Neural cell (in vitro differentiated cells): ENCODE results near the gene ETNK1.

Experiments used
- EP300 ChIP-seq: fragments of 450-650 bp; conservative IDR thresholded peaks from 2 replicates; pipeline ENCODE4 v1.6.1; 2014; ENCODE audit warnings: antibody characterized with exemption, mild to moderate bottlenecking, moderate library complexity; ENCODE audit not compliant: poor library complexity, severe bottlenecking
- MXI1 ChIP-seq: fragments of 450-650 bp; conservative IDR thresholded peaks from 2 replicates; pipeline ENCODE4 v1.6.1; 2014; ENCODE audit warnings: antibody characterized with exemption, mild to moderate bottlenecking; ENCODE audit not compliant: poor library complexity, severe bottlenecking
- POLR2AphosphoS5 ChIP-seq: IDR thresholded peaks from 2 replicates; pipeline ENCODE4 v1.6.1; 2012
- RAD21 ChIP-seq: fragments of 450-650 bp; conservative IDR thresholded peaks from 2 replicates; pipeline ENCODE4 v1.6.1; 2014; ENCODE audit warnings: antibody characterized with exemption, mild to moderate bottlenecking, moderate library complexity
- SMC3 ChIP-seq: fragments of 450-650 bp; conservative IDR thresholded peaks from 2 replicates; pipeline ENCODE4 v1.6.1; 2014; ENCODE audit warnings: antibody characterized with exemption, mild to moderate bottlenecking, moderate library complexity; ENCODE audit not compliant: poor library complexity
- TAF1 ChIP-seq: IDR thresholded peaks from 2 replicates; pipeline ENCODE4 v1.6.1; 2012; ENCODE audit warnings: low read depth
- TF ChIP-seq, protein P1 (sequence below): fragments of 450-650 bp; IDR thresholded peaks from 2 replicates; pipeline ENCODE4 v1.5.1; 2014; ENCODE audit warnings: antibody characterized with exemption, mild to moderate bottlenecking, moderate library complexity; ENCODE audit not compliant: poor library complexity, severe bottlenecking
- TF ChIP-seq, protein P2 (sequence below): IDR thresholded peaks from 2 replicates; pipeline ENCODE4 v1.6.1; 2012; ENCODE audit warnings: borderline replicate concordance

DNA sequence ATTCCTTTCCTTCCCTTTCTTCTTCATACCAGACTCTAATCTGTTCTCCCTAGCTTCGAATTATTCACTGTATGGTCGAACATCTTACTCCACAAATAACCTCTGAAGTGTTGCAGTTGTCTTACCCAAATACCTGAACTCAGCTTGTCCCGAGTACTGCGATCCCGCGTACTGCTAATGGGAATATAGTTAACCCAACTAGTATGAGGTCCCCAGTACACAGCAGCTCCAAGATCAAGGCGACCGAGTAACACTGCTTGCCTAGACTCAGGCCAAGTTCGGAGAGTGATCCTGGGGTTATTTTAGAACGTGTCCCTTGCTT lies 462 bp upstream of the ETNK1 start:
- TF ChIP-seq EP300 (no peak), SMC3 (no peak), POLR2AphosphoS5 (no peak), MXI1 (no peak), TAF1 (no peak), RAD21 (no peak)
- TF ChIP-seq, protein P1, sequence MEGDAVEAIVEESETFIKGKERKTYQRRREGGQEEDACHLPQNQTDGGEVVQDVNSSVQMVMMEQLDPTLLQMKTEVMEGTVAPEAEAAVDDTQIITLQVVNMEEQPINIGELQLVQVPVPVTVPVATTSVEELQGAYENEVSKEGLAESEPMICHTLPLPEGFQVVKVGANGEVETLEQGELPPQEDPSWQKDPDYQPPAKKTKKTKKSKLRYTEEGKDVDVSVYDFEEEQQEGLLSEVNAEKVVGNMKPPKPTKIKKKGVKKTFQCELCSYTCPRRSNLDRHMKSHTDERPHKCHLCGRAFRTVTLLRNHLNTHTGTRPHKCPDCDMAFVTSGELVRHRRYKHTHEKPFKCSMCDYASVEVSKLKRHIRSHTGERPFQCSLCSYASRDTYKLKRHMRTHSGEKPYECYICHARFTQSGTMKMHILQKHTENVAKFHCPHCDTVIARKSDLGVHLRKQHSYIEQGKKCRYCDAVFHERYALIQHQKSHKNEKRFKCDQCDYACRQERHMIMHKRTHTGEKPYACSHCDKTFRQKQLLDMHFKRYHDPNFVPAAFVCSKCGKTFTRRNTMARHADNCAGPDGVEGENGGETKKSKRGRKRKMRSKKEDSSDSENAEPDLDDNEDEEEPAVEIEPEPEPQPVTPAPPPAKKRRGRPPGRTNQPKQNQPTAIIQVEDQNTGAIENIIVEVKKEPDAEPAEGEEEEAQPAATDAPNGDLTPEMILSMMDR, result no peak
- TF ChIP-seq, protein P2, sequence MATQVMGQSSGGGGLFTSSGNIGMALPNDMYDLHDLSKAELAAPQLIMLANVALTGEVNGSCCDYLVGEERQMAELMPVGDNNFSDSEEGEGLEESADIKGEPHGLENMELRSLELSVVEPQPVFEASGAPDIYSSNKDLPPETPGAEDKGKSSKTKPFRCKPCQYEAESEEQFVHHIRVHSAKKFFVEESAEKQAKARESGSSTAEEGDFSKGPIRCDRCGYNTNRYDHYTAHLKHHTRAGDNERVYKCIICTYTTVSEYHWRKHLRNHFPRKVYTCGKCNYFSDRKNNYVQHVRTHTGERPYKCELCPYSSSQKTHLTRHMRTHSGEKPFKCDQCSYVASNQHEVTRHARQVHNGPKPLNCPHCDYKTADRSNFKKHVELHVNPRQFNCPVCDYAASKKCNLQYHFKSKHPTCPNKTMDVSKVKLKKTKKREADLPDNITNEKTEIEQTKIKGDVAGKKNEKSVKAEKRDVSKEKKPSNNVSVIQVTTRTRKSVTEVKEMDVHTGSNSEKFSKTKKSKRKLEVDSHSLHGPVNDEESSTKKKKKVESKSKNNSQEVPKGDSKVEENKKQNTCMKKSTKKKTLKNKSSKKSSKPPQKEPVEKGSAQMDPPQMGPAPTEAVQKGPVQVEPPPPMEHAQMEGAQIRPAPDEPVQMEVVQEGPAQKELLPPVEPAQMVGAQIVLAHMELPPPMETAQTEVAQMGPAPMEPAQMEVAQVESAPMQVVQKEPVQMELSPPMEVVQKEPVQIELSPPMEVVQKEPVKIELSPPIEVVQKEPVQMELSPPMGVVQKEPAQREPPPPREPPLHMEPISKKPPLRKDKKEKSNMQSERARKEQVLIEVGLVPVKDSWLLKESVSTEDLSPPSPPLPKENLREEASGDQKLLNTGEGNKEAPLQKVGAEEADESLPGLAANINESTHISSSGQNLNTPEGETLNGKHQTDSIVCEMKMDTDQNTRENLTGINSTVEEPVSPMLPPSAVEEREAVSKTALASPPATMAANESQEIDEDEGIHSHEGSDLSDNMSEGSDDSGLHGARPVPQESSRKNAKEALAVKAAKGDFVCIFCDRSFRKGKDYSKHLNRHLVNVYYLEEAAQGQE, result no peak
